Neutrophil (primary cell): ENCODE data around the gene TAPBPL.
"Not testable (repeated sequence)": the region's sequence is repeated elsewhere in the genome, so short reads cannot be mapped to it uniquely, and the experiment has no call there.

ENCODE experiments used
- H3K27ac ChIP-seq: fragments of 200-600 bp; sonication (generic); 2 replicates; pipeline ENCODE4 v1.5.1; 2016; ENCODE audit warnings: mild to moderate bottlenecking, moderate library complexity
- H3K27me3 ChIP-seq: fragments of 200-600 bp; sonication (generic); 2 replicates; pipeline ENCODE4 v1.6.0; 2016; ENCODE audit warnings: mild to moderate bottlenecking
- H3K36me3 ChIP-seq: fragments of 200-600 bp; sonication (generic); 2 replicates; pipeline ENCODE4 v1.5.1; 2017
- H3K4me1 ChIP-seq, 2 experiments: fragments of 200-600 bp in 1 of 2; sonication (generic) in 1 of 2; 1 replicate in 1 of 2; 2 replicates in 1 of 2; pipeline versions ENCODE4 v1.5.1 to v1.6.1; 2013 to 2016; ENCODE audit warnings: low read depth in 1 of 2, low read length in 1 of 2, mild to moderate bottlenecking in 1 of 2, moderate library complexity in 1 of 2; ENCODE audit not compliant: control insufficient read depth in 1 of 2, insufficient read depth in 1 of 2
- H3K4me3 ChIP-seq, 2 experiments: fragments of 200-600 bp in 1 of 2; sonication (generic) in 1 of 2; 1 replicate in 1 of 2; 2 replicates in 1 of 2; pipeline ENCODE4 v1.5.1; 2013 to 2016; ENCODE audit warnings: low read depth in 1 of 2, low read length in 1 of 2, mild to moderate bottlenecking in 1 of 2, moderate library complexity in 1 of 2
- H3K9me3 ChIP-seq: fragments of 200-600 bp; sonication (generic); 2 replicates; pipeline ENCODE4 v1.5.1; 2016
- TF ChIP-seq, protein P1 (sequence below): fragments of 200-600 bp; sonication (generic); IDR thresholded peaks from 2 replicates; pipeline ENCODE4 v1.5.1; 2016; ENCODE audit warnings: antibody characterized with exemption

Gene TAPBPL

DNA sequence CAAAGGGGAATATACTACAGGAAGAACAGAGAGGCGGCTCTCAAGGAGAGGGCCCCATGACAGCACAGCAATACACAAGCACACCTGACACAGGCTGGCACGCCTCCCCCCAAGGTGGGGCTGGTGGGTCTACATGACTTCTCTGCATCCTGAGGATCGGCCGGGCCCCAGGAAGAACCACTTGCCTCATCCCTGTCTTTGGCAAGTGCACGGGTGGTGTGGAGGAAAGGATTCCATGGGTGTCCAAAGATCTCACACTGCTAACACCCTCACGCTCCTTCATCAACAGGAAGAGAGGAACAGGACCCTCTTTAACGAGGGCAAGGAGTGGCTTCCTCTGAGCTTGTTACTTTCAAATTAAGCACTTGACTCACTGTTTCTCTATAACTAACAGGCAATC lies 11.4 kb downstream of the TAPBPL start:
- Histone ChIP-seq H3K9me3 (no peaks in the 10 kb centered on the region), H3K4me3 (peak overlapping the region in 1 of 2 experiments; percentile 57), H3K4me1 (peaks cover 84 to 87% of the 10 kb centered on the region in 2 experiments), H3K27me3 (no peaks in the 10 kb centered on the region), H3K36me3 (peaks cover 67% of the 10 kb centered on the region), H3K27ac (peak overlapping the region; percentile 96)
- TF ChIP-seq, protein P1, sequence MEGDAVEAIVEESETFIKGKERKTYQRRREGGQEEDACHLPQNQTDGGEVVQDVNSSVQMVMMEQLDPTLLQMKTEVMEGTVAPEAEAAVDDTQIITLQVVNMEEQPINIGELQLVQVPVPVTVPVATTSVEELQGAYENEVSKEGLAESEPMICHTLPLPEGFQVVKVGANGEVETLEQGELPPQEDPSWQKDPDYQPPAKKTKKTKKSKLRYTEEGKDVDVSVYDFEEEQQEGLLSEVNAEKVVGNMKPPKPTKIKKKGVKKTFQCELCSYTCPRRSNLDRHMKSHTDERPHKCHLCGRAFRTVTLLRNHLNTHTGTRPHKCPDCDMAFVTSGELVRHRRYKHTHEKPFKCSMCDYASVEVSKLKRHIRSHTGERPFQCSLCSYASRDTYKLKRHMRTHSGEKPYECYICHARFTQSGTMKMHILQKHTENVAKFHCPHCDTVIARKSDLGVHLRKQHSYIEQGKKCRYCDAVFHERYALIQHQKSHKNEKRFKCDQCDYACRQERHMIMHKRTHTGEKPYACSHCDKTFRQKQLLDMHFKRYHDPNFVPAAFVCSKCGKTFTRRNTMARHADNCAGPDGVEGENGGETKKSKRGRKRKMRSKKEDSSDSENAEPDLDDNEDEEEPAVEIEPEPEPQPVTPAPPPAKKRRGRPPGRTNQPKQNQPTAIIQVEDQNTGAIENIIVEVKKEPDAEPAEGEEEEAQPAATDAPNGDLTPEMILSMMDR = no peak

DNA sequence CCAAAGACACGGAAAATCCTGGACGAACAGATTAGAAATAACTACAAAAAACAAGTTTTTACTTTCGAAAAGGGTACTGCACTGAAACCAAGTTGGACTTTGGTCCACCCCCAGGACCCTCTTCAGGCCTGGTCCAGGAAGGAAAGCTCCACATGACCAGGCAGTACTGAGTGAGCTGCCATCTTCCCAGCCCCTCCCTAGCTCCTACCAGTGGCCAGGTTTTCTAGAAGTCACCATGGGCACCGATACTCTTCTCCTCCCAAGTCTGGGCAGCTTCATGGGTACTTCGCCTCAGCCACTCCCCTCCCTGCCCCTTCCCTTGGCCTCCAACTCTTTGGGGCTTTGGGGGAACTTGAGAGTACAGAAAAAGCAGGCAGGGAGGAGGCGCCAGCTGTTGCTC lies 12.0 kb downstream of the TAPBPL start:
- no peak overlapping the region for H3K4me3 ChIP-seq
- no peaks in the 10 kb centered on the region for H3K27me3 ChIP-seq
- peak overlapping the region; percentile 96 for H3K27ac ChIP-seq
- peaks cover 90 to 92% of the 10 kb centered on the region in 2 experiments for H3K4me1 ChIP-seq
- H3K9me3 ChIP-seq = no peaks in the 10 kb centered on the region
- TF ChIP-seq, protein P1 = no peak
- peaks cover 60% of the 10 kb centered on the region for H3K36me3 ChIP-seq

DNA sequence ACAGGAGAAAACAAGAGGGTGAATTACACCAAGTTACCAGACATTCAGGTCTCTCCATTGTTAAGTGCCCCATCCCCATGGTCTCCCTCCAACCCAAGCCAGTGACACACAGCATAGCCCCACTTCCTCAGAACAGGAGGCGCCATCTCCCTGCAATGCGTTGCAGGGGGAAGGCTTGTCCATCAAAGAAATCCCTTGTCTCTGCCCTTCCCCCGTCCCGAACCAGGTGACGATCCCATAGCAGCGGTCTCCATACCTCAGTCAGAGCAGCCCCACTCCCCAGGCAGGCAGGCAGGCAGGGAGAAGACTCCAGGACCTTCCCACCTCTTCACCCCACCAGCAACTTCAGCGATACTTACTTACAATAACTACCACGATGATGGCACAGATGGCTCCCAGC lies 12.7 kb downstream of the TAPBPL start:
- Histone ChIP-seq H3K27ac (peak overlapping the region; percentile 96), H3K4me1 (peaks cover 90 to 92% of the 10 kb centered on the region in 2 experiments), H3K27me3 (no peaks in the 10 kb centered on the region), H3K9me3 (no peaks in the 10 kb centered on the region), H3K4me3 (no peak overlapping the region), H3K36me3 (peaks cover 54% of the 10 kb centered on the region)
- TF ChIP-seq, protein P1 = no peak

- H3K27me3 ChIP-seq = no peaks in the 10 kb centered on the region
- peaks cover 49% of the 10 kb centered on the region for H3K36me3 ChIP-seq
- peak overlapping the region; percentile 75 for H3K27ac ChIP-seq
- TF ChIP-seq, protein P1 = peak; percentile 88
- no peak overlapping the region for H3K4me3 ChIP-seq
- H3K4me1 ChIP-seq = peaks cover 85 to 91% of the 10 kb centered on the region in 2 experiments
- no peaks in the 10 kb centered on the region for H3K9me3 ChIP-seq
Observed at GRCh38 chr12:6465467-6466183, 13.8 kb downstream of the TAPBPL start.

DNA sequence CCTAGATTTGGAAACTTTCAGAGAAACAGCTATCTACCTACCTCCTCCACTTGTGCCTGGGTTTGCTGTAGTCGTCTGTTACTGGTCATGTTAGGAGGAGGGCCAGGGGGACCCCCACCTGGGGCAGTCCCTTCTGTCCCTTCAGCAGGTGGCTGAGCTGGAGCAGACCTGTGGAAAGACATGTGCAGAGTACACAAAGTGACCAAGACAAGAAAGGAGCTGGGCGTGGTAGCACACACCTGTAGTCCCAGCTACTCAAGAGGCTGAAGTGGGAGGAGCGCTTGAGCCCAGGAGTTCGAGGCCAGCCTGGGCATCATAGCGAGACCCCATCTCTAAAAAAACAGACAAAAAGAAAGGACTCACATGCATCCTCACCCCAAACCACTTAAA lies 14.3 kb downstream of the TAPBPL start:
- no peaks in the 10 kb centered on the region for H3K9me3 ChIP-seq
- peak overlapping the region; percentile 75 for H3K27ac ChIP-seq
- peaks cover 46% of the 10 kb centered on the region for H3K36me3 ChIP-seq
- no peaks in the 10 kb centered on the region for H3K27me3 ChIP-seq
- no peak overlapping the region for H3K4me3 ChIP-seq
- TF ChIP-seq, protein P1 = no peak
- H3K4me1 ChIP-seq = peaks cover 83 to 89% of the 10 kb centered on the region in 2 experiments

DNA sequence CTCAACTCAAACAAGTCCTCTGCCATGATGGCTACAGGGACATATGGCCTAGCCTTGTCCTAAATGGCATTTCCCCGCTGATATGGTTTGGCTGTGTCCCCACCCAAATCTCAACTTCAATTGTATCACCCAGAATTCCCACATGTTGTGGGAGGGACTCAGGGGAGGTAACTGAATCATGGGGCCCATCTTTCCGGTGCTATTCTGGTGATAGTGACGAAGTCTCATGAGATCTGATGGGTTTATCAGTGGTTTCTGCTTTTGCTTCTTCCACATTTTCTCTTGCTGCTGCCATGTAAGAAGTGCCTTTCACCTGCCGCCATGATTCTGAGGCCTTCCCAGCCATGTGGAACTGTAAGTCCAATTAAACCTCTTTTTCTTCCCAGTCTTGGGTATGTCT lies 14.9 kb downstream of the TAPBPL start:
- not testable (repeated sequence) for H3K27me3 ChIP-seq, H3K9me3 ChIP-seq, H3K4me3 ChIP-seq
- Histone ChIP-seq H3K36me3 (peaks cover 46% of the 10 kb centered on the region), H3K27ac (peak overlapping the region; percentile 75), H3K4me1 (peaks cover 83 to 89% of the 10 kb centered on the region in 2 experiments)

- H3K4me1 ChIP-seq = peaks cover 77 to 83% of the 10 kb centered on the region in 2 experiments
- peaks cover 41% of the 10 kb centered on the region for H3K36me3 ChIP-seq
- H3K27ac ChIP-seq = peak overlapping the region; percentile 98
- not testable (repeated sequence) for H3K4me3 ChIP-seq, H3K27me3 ChIP-seq, H3K9me3 ChIP-seq
Observed at GRCh38 chr12:6467571-6468282, 15.9 kb downstream of the TAPBPL start.
